Left ventricle myocardium inferior (tissue), 1 donor: ENCODE data around the gene TTL. TPM values are rescaled to one million over a fixed set of nuclear protein-coding genes. Genes with fewer than 3 reads are reported as not detected.
"Not testable (repeated sequence)": the region's sequence is repeated elsewhere in the genome, so short reads cannot be mapped to it uniquely, and the experiment has no call there.

Experiments
- DNase-seq: peaks from one replicate; pipeline ENCODE4 v3.0.0-alpha.2; 2020
- H3K27ac ChIP-seq: fragments of 200-600 bp; replicated peaks from 2 replicates; pipeline ENCODE4 v1.8.0; 2021
- H3K27me3 ChIP-seq: fragments of 200-600 bp; 2 replicates; pipeline ENCODE4 v1.8.0; 2021; ENCODE audit warnings: low read depth
- H3K36me3 ChIP-seq: fragments of 200-600 bp; 2 replicates; pipeline ENCODE4 v1.8.0; 2021
- H3K4me1 ChIP-seq: fragments of 200-600 bp; 2 replicates; pipeline ENCODE4 v1.8.0; 2021
- H3K4me3 ChIP-seq: fragments of 200-600 bp; 2 replicates; pipeline ENCODE4 v1.8.0; 2021; ENCODE audit warnings: mild to moderate bottlenecking, moderate library complexity
- H3K9me3 ChIP-seq: fragments of 200-600 bp; replicated peaks from 2 replicates; pipeline ENCODE4 v1.8.0; 2021
- intact Hi-C: fragments of 100-400 bp; cut with micrococcal nuclease; formaldehyde crosslinking; loops from one replicate; pipeline ENCODE4 v1.11.0; 2022
- total RNA-seq: library from RNA; stranded (reverse); fragmentation: NEBNext Ultra II Directional; extraction: Animal tissue kit (Norgen Biotek cat#: 25700); gene quantifications from one replicate; pipeline ENCODE4 v1.2.1, GENCODE V29; 2021
- TF ChIP-seq, protein P1 (sequence below): fragments of 200-600 bp; IDR thresholded peaks from 2 replicates; pipeline ENCODE4 v1.8.0; 2021; ENCODE audit warnings: antibody characterized with exemption, mild to moderate bottlenecking, borderline replicate concordance
- donor health status: DM: no; HTN: yes; CAD: no; lungs with severe emphysema.

TTL gene
- total RNA-seq, 1 donor from 2014 or later = 47.1 TPM

DNA sequence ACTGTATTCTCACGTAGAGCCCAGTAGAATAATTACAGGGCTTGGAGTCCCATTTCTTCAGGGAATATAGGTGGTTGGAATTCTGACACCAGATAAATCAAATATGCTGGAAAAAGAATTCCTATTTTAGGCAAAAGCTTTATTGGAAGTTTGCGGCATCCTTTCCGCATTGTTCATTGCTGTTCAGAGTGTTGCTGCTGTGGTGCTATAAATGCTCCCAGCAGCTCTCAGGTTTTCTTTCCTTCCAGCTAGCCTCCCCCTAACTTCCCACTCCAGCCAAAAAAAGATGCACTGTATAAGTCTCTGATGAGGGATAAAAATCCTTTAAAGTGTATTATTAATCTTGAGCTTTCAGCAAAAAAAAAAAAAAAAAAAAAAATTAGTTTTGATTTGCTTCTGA is 34.8 kb downstream of the TTL start:
- Histone ChIP-seq H3K27ac (no peak overlapping the region), H3K4me1 (no peaks in the 10 kb centered on the region), H3K9me3 (peaks cover 9% of the 10 kb centered on the region), H3K4me3 (no peak overlapping the region), H3K27me3 (no peaks in the 10 kb centered on the region), H3K36me3 (peaks cover 64% of the 10 kb centered on the region)
- TF ChIP-seq, protein P1, sequence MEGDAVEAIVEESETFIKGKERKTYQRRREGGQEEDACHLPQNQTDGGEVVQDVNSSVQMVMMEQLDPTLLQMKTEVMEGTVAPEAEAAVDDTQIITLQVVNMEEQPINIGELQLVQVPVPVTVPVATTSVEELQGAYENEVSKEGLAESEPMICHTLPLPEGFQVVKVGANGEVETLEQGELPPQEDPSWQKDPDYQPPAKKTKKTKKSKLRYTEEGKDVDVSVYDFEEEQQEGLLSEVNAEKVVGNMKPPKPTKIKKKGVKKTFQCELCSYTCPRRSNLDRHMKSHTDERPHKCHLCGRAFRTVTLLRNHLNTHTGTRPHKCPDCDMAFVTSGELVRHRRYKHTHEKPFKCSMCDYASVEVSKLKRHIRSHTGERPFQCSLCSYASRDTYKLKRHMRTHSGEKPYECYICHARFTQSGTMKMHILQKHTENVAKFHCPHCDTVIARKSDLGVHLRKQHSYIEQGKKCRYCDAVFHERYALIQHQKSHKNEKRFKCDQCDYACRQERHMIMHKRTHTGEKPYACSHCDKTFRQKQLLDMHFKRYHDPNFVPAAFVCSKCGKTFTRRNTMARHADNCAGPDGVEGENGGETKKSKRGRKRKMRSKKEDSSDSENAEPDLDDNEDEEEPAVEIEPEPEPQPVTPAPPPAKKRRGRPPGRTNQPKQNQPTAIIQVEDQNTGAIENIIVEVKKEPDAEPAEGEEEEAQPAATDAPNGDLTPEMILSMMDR = no peak
- intact Hi-C loops = no loop called here
- DNase-seq = no peak

DNA sequence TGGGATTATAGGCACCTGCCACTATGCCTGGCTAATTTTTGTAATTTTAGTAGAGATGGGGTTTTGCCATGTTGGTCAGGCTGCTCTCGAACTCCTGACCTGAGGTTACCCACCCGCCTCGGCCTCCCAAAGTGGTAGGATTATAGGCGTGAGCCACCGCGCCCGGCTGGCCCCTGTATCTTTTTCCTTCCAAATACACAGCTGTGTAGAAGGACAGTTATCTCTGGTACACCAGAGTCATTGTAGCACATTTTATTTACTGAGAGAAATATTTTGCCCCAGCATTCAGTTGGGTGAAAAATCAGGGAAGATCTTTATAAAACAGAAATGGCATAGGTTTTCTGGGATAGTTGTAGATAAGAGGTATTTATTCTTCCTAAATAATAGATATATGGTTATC is 36.9 kb downstream of the TTL start:
- no peaks in the 10 kb centered on the region for H3K27me3 ChIP-seq
- peaks cover 72% of the 10 kb centered on the region for H3K36me3 ChIP-seq
- intact Hi-C loops = no loop called here
- no peak overlapping the region for H3K4me3 ChIP-seq
- H3K4me1 ChIP-seq = no peaks in the 10 kb centered on the region
- DNase-seq = no peak
- no peak overlapping the region for H3K27ac ChIP-seq
- TF ChIP-seq, protein P1 = no peak
- H3K9me3 ChIP-seq = peaks cover 9% of the 10 kb centered on the region

DNA sequence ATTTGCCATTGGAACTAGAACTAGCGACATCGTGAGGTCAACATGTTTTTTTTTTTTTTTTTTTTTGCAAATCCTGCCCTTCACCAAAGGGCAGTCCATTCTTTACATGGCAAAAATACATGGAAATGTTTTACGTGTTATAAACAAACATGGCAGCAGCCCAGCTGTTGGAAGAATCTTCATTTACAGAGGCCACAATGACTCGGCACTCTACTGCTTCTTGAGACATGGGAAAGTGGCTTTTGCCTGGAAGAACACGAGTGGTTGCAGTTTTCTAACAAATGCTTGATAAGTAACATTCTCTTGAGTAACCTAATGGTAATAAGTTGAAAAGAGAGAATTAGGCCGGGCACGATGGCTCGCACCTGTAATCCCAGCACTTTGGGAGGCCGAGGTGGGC is 37.5 kb downstream of the TTL start:
- Histone ChIP-seq H3K36me3 (peaks cover 68% of the 10 kb centered on the region), H3K4me1 (no peaks in the 10 kb centered on the region), H3K27ac (no peak overlapping the region), H3K9me3 (peaks cover 9% of the 10 kb centered on the region), H3K27me3 (no peaks in the 10 kb centered on the region), H3K4me3 (no peak overlapping the region)
- TF ChIP-seq, protein P1 = no peak
- intact Hi-C loops = no loop called here
- DNase-seq = no peak

DNA sequence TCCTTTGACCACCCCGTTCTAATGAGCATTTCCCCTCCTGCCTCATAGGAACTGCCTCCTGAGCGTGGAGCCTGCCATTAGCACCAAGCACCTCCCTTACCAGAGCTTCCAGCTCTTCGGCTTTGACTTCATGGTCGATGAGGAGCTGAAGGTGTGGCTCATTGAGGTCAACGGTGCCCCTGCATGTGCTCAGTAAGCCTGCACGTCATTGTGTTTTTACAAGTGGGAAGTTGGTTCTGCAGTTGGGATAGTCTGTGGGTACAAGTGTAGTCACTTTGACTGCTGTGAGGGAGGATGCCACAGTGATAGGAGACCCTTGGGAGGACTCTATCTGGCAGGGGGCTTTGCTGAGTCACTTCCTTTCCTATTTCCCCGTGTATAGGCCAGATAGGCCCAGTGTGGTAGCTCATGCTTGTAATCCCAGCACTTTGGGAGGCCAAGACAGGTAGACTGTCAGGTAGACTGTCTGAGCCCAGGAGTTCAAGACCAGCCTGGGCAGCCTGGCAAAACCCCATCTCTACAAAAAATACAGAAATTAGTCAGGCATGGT is 38.4 kb downstream of the TTL start:
- DNase-seq = no peak
- intact Hi-C loops = no loop called here
- no peak overlapping the region for H3K27ac ChIP-seq
- H3K27me3 ChIP-seq = no peaks in the 10 kb centered on the region
- peaks cover 60% of the 10 kb centered on the region for H3K36me3 ChIP-seq
- no peak overlapping the region for H3K4me3 ChIP-seq
- H3K9me3 ChIP-seq = peaks cover 4% of the 10 kb centered on the region
- H3K4me1 ChIP-seq = no peaks in the 10 kb centered on the region
- TF ChIP-seq, protein P1 = no peak

DNA sequence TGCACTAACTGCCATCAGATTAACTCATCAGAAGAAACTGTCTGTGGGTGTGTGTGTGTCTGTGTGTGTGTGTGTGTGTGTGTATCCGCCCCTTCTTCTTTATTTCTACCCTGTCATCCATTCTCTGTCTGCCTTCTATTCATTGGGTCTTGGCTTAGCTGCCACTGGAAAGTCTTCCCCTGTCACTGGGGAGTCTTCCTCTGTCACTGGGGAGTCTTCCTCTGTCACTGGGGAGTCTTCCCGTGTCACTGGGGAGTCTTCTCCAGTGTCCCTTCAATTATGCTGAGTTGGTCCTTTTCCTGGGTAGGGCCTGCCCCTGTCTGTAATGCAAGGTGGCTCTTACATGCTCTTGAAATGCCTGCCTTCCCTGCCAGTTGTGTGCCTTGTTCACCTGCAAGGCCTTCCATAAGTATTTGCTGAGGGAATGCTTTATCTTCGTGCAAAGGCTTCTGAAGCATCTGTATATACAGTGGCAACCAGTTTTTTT is 41.4 kb downstream of the TTL start:
- DNase-seq = no peak
- H3K4me3 ChIP-seq = no peak overlapping the region
- H3K27me3 ChIP-seq = no peaks in the 10 kb centered on the region
- H3K27ac ChIP-seq = no peak overlapping the region
- TF ChIP-seq, protein P1 = no peak
- no peaks in the 10 kb centered on the region for H3K4me1 ChIP-seq
- intact Hi-C loops = no loop called here
- peaks cover 55% of the 10 kb centered on the region for H3K36me3 ChIP-seq
- no peaks in the 10 kb centered on the region for H3K9me3 ChIP-seq

DNA sequence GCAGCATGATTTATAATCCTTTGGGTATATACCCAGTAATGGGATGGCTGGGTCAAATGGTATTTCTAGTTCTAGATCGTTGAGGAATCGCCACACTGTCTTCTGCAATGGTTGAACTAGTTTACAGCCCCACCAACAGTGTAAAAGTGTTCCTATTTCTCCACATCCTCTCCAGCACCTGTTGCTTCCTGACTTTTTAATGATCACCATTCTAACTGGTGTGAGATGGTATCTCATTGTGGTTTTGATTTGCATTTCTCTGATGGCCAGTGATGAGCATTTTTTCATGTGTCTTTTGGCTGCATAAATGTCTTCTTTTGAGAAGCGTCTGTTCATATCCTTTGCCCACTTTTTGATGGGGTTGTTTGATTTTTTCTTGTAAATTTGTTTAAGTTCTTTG is 42.3 kb downstream of the TTL start:
- DNase-seq = not testable (repeated sequence)
- H3K36me3 ChIP-seq = peaks cover 56% of the 10 kb centered on the region

More for the DNA sequence above, 42.3 kb downstream of the TTL start:
- H3K9me3 ChIP-seq, H3K27me3 ChIP-seq, H3K4me1 ChIP-seq, H3K27ac ChIP-seq, H3K4me3 ChIP-seq, intact Hi-C loops: not testable (repeated sequence)
